T-helper 22 cell (primary cell): ENCODE results near the gene SAMD11.

Experiments used
- DNase-seq: peaks from one replicate; pipeline ENCODE4 v3.0.0-alpha.2; 2020; ENCODE audit warnings: low read depth

Gene SAMD11

DNA sequence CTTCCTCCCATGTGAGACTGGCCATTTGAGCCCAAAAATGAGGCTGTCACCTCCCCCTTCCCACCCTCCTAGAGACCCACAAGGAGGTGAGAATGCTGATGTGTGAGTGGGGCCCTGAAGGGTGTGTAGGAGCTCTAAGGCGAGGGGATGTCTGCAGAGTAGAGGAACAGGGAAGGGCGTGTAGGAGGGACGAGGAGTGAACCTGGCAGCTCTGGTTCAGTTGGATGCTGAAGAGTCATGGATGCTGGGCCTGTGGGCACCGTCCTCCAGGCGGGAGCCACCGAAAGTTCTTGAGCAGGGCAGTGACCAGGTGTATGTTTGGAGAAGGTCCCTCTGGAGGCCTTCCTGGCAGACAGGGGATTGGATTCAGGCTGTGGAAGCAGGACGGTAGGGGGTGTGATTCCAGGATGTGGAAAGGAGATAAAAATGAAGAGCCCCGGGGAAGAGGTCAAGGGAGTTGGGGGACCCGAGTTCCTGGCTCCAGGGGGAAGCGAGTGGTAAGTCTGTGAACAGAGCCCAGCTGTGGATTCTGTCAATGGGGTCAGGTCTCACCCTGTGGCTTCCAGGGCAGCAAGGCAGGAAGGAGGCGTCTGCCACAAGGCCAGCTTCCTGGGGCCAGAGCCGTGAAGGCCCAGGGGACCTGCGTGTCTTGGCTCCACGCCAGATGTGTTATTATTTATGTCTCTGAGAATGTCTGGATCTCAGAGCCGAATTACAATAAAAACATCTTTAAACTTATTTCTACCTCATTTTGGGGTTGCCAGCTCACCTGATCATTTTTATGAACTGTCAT, 7.9 kb downstream of the SAMD11 start:
- no peak for DNase-seq

DNA sequence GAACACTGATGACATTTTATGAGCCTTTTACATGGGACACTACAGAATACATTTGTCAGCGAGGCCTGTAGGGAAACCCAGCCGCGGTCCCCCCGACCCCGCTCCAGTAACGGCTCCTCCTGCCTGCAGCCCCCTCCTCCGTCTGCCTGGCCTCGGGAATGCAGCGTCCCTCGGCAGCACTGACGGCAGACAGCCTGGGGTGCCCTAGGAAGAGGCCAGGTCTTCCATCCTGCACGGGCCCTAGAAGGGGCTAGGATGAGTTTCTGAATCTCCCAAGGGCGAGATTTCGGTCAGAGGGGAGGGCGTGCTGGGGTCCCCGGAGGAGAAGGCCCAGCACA, 8.4 kb downstream of the SAMD11 start:
- no peak for DNase-seq

DNA sequence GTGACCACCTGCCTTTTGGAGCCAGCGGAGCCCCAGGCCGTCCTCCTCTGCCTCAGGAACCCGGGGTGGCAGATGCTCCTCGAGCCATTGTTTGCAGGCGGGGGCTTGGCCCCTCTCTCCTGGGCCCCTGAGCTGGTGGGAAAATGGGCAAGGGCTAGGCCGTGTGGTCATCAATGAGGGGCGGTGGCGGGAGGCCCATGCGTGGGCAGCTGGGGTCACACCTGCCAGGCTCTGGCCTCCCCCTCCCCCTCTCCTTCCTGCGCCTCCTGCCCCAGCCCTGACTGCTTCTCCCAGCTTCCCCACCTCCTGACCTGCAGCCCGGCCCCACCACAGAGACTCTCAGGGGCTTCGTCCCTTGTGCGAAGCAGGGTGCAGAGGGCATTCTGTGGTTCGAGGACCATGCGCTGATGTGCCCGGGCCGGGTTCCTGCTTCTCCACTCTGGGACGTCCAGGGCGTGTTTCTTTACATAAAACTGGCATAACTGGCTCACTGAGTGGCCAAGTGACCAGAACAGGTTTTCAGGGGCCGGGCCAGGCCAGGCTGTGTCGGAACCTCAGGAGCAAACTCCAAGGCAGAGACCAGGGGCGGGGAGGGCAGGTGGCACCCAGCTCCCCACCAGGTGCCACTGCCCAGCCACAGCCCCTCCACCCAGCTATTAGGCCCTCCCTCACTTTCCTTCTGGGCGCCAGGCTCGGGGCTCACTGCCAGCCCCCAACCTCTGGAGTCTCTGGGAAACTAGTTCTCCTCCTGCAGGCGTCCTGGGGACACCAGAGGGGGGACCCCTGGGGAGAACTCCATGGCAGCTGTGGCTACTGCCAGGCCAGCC, 9.3 kb downstream of the SAMD11 start:
- DNase-seq, result no peak

DNA sequence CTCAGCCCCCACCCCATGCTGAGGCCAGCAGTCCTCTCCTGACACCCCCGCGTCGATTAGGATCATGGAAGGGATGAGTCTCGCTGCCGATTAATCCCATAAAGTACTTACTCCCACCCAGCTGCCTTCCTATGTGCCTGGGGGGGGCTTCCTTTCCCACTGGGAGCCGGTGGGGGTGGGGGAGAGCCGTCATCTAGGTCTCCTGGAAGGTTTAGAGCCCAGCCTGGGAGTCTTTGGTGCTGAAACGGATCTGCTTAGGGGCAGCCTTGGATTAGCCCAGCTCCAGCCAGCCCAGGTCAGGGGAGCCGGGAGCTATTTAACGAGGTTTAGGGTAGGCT, 9.8 kb downstream of the SAMD11 start:
- DNase-seq, result no peak

DNA sequence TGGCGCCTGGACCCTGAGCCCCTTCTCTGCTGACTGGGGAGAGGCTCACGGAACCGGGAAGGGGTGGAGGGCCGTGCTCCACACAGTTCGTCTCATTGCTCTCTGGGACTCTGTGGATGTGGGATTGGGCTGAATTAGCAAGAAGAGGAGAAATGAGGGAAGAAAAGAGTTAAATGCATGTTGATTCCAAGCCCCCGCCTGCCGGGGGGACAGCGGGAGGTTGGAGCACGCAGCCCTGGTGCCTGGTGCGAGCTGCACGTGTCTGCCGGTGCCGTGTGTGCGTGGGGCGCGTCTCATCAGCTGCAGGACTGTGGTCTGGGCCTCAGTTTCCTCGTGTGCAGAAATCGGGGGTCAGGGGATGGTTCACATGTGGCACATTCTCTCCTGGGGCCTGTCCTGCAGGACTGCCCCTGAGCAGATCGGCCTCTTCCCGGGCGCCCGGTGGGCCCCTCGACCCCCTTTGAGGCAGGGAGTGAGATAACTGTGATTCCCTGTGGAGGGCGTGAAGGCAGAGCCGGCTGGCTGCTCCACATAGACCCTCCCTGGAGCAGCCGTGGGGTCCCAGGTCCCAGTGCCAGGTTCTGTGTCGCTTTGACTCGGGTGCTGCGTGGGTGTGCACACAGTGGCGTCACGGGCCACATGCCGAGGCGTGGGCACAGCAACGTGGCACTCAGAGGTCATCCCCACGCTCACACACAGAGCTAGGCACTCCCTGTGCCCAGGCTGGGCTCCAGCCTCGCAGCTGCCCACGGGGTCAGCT, 11.4 kb downstream of the SAMD11 start:
- no peak for DNase-seq

DNA sequence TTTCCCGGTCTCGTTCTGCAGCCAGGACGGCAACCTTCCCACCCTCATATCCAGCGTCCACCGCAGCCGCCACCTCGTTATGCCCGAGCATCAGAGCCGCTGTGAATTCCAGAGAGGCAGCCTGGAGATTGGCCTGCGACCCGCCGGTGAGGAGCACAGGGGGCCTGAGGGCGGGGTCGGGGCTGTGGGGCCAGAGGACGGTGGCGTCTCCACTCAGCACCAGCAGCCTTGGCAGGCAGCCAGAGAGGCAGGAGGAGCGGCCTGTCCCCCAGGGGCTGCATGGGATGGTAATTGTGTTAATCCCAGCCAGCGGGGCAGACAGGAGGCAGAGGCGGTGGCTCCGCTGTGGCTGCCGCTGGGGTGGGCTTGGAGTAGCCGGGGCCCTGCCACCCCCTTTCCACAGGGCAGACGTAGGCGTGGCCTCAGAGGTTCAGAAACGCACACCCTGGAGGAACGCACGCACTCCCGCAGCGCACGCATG, 12.1 kb downstream of the SAMD11 start:
- no peak for DNase-seq

DNA sequence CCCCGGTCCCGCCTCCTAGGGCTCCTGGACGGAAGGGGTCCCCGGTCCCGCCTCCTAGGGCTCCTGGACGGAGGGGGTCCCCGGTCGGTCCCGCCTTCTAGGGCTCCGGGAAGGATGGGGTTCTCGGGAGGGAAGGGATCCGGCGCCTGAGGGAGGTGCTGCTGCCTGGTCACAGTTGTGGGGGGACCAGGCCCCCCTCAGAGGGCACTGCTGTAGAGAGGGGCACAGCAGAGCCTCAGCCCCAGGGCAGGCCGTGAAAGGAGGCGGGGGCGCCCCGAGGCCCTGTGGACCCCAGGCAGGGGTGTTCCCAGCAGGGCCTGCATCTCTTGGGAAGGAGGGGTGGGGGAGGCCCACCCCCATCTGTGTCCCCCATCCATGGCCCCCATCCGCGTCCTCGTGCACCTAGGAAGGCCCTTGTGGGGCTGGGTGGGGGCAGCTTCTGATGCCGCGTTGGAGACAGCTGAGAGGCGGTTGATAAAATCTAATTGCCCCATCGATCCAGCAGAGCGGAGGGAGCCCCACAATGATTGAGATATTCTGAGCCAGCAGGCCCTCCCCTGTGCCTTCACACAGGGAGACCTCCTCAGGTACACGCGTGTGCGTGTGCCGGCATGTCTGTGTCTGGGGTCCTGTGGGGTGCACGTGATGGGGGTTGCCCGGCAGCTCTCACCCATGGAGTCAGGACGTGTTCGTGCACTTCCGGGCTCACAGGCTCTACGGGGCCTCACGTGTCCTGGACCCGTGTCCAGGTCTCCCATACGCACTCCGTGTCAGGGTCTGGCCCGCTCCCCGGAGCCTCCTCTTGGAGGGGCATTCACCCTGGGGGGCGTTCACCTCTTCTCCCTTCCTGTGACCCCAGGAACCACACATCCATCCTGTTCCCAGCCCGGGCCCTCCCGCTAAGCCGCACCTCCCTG, 12.9 kb downstream of the SAMD11 start:
- no peak for DNase-seq

DNA sequence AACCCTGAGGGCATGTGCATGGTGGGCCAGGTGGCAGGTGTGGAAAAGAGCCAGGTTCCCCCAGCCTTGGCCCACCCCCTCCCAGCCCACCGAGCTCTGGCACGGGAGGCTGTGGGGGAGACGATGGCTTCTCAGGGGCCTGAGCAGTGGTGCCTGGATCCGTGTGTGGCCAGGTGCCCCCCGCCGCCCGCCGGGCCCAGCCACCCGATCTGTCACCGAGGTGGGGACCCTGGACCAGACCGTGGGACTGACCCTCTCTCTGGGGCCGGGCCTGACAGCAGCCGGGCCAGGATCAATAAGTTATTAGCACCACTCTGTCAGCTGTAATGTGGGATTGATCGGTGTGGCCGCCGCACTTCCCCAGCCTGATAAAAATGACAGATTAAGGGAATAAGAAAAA, 13.8 kb downstream of the SAMD11 start:
- DNase-seq, result no peak

DNA sequence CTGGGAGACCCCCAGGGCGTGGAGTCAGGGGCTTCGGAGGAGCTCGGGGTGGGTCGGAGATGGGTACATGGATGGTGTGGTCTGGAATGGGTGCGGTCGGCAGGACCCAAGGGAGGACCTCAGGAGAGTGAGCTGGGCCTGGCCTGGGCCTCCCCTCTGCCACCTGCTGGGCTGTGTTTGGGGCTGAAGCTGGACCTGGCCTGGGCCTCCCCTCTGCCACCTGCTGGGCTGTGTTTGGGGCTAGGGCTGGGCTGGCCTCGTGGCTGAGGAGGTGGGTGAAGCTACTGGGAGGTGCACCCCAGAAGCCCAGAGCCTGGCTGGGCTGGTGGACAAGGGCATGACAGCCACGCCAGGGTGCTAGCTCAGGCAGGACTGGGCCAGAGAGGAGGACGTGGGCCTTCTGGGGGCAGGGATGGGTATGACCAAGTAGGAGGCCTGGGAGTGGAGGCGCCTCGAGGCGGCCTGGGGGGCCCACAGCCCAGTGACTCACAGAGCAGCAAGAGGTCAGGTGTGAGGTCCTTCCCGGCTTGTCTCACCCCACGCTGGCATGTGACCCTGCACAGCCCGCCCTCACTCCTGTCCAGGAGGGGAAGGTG, 14.5 kb downstream of the SAMD11 start:
- no peak for DNase-seq

DNA sequence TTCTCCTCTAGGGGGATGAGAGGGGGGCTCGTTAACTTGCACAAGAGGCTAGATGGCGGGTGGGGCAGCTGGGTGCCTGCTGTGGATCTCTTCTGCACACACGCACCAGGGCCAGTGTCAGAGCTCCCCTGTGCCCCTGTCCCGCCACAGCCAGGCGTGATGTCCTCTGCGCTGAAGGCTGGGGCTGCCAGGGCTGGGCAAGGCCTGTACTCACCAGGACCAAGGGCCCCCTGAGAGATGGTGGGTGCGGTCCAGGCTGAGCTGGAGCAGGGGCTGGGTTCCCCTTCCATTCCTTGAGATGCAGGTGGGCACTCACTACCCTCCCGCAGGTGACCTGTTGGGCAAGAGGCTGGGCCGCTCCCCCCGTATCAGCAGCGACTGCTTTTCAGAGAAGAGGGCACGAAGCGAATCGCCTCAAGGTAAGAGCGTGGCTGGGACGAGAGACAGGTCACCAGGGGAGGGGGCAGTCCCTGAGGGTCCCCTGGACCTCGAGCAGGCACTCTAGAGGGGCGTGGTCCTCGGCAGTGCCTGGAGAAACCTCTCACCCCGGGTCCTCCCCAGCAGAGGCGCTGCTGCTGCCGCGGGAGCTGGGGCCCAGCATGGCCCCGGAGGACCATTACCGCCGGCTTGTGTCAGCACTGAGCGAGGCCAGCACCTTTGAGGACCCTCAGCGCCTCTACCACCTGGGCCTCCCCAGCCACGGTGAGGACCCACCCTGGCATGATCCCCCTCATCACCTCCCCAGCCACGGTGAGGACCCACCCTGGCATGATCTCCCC, 15.2 kb downstream of the SAMD11 start:
- no peak for DNase-seq

DNA sequence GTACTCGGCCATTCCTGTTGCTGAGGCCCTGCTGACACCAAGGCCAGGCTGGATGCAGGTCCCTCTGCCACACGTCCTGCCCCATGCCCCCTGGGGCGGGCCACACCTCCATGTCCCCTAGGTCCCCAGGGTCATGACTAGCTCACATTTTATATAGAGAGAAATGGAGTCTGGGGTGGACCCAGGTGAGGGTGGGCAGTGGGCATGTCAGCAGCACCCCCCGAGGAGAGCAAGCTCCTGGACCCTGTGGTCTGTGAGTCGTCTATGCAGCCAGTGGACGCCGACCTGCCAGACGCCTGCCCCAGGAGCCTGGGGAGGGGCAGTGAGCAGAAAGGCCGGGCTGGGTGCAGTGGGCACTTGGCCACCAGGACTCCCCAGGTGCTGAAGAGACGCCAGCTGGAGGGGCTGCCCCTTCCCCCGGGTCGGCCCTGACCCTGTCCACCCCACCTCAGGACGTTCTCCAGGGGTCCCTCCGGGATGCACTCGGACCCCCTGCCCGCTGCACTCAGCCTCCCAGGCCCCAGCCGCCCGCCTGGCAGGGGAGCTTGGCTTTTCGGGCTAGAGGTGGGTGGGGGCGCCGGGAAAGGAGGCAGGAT, 15.9 kb downstream of the SAMD11 start:
- DNase-seq, result no peak

DNA sequence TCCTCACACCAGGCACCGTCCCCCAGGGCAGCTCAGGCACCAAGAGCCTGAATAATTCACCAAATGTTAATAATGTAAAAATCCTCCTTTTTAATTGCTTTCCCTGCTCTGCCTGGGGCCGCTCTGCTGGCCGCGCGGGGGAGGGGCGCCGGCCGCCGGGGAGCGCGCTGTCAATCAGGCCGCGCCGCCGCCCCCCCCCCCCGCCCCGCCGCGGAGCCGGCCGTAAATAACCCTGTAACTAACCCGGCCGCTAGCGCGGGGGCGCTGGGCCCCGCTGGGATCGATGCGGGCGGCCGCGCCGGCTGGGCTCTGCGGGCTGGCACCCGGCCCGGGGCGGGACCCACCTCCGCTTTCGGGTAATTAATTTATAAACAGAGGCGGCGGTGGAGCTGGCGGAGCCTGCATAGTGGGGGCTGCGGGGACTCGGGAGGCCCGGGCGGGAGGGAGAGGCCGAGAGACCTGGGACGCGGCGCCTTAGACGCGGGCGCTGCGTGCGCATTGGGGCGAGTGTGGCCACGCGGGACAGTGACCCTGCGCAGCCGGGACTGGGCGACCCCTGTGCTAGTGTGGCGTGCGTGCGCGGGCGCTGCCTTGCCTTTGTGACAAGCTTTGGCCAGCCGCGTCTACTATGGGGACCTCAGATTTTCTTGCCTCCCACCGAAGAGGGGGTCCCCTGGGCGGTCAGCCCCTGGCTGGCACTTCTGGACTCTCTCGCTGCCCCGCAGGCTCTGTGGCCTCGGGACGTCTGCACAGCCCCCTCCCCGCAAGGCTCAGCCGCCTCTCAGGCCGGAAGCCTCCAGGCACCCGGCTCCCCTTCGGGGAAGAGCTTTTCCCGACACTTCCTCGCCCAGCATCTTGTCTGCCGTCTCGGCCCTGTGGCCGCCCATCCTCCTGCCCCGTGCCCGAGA, 16.6 kb downstream of the SAMD11 start:
- DNase-seq, result no peak

DNA sequence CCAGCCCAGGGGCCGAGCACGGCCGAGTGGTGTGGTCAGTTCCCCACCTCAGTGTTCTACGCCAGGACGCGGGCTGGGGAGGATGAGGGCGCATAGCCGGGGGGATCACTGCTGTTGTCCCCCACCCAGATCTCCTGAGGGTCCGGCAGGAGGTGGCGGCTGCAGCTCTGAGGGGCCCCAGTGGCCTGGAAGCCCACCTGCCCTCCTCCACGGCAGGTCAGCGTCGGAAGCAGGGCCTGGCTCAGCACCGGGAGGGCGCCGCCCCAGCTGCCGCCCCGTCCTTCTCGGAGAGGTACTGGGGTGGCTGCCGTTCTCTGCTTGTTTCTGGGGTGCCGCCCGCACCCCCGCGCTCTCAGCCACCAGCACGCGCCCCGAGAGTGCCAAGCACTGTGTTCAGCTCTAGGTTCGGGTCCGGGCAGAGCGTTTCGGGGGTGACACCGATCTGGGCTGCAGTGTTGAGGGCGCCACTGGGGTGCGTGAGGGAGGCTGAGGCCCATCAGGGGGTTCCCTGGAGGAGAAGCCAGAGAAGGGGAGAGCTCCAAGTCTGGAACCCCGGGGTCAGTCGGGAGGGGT, 17.4 kb downstream of the SAMD11 start:
- no peak for DNase-seq

DNA sequence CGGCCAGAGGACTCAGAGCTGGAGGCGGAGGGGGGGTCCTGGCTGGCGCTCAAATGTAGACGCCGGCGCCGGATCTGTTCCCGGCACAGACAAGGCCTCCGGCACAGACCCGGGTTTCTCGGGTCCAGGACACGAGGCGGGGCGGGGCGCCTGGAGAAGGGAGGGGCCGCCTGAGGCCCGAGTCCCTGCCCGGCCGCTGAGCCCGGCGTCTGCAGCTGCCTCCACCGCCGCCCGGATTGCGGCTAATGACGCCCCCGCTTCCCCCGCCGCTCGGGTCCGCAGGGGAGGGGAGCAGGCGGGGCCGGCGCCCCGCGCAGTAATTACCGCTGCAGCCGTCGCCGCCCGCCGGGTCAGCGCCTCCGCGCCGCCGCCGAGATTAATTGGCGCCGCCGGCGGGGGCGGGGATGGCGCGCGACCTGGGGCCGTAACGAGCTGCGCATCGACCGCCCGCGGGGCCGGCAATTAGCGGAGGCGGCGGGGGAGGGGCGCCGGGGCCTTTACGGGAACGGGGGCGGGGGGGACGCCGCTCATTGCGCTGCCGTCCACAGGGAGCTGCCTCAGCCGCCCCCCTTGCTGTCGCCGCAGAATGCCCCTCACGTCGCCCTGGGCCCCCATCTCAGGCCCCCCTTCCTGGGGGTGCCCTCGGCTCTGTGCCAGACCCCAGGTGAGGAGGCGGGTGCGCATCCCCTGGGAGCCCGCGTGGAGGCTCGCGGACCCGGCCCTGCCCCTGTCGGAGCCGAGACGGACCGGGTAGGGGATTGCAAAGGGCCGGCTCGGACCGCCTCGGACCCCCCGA, 18.1 kb downstream of the SAMD11 start:
- DNase-seq, result no peak

DNA sequence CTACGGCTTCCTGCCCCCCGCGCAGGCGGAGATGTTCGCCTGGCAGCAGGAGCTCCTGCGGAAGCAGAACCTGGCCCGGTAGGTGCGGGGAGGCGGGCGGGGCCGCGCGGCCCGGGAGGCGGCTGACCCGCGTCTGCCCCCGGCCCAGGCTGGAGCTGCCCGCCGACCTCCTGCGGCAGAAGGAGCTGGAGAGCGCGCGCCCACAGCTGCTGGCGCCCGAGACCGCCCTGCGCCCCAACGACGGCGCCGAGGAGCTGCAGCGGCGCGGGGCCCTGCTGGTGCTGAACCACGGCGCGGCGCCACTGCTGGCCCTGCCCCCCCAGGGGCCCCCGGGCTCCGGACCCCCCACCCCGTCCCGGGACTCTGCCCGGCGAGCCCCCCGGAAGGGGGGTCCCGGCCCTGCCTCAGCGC, 18.7 kb downstream of the SAMD11 start:
- DNase-seq, result no peak

DNA sequence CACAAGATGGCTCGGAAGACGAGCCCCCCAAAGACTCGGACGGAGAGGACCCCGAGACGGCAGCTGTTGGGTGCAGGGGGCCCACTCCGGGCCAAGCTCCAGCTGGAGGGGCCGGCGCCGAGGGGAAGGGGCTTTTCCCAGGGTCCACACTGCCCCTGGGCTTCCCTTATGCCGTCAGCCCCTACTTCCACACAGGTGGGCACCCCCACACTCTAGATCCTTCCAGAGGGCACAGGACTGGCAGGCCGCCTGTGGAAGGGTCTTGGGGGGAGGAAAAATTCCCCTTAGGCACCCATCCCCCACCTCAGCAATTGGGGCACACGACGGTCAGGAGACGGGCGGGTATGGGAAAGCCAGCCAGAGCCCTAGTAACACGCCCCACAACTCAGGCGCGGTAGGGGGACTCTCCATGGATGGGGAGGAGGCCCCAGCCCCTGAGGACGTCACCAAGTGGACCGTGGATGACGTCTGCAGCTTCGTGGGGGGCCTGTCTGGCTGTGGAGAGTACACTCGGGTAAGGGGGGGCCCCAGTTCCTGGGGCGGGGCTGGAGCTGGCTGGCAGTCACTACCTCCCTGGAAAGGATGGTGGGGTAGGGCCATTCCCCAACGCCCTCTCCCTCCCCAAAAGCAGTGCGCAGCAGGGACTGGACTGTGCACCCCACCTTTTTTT, 19.3 kb downstream of the SAMD11 start:
- no peak for DNase-seq
